ENCODE measurements around the gene VWA5A.

- TF ChIP-seq CTCF (IDR thresholded peaks at IDR 0.05) = no peak
- no peak for TF ChIP-seq POLR2A (IDR thresholded peaks at IDR 0.05)
Observed at GRCh38 chr11:124170801-124171586, 55.7 kb downstream of the VWA5A start.

Measured in upper lobe of left lung (tissue), 4 donors.